Activated CD4-positive, alpha-beta memory T cell treated with anti-CD3 and anti-CD28 coated beads for 36 hours (primary cell): ENCODE results near the gene RIMKLA. TPM values are rescaled to one million over a fixed set of nuclear protein-coding genes. Genes with fewer than 3 reads are reported as not detected.

Experiments used
- CTCF ChIA-PET: fragments of 350-600 bp; sonication (Branson Sonifier 250); formaldehyde crosslinking; loops from one replicate; lab custom pipeline; 2021; ENCODE audit warnings: antibody characterized with exemption, inconsistent platforms; lab: Charles Lee
- POLR2A ChIA-PET: fragments of 350-600 bp; sonication (Branson Sonifier 250); formaldehyde crosslinking; loops from one replicate; lab custom pipeline; 2021; ENCODE audit warnings: antibody characterized with exemption; lab: Charles Lee
- DNase-seq: peaks from one replicate; pipeline ENCODE4 v3.0.0-alpha.2; 2020
- H3K27ac Mint-ChIP-seq: one replicate; pipeline ENCODE4 v1.8.0; 2021; ENCODE audit warnings: mixed read lengths
- H3K27me3 Mint-ChIP-seq: one replicate; pipeline ENCODE4 v1.8.0; 2021; ENCODE audit warnings: mixed read lengths
- H3K36me3 Mint-ChIP-seq: one replicate; pipeline ENCODE4 v1.8.0; 2021; ENCODE audit warnings: mixed read lengths
- H3K4me1 Mint-ChIP-seq: one replicate; pipeline ENCODE4 v1.8.0; 2021; ENCODE audit warnings: low read depth, mixed read lengths
- H3K4me3 Mint-ChIP-seq: one replicate; pipeline ENCODE4 v1.8.0; 2021; ENCODE audit warnings: mild to moderate bottlenecking, mixed read lengths
- H3K9me3 Mint-ChIP-seq: one replicate; pipeline ENCODE4 v1.8.0; 2021; ENCODE audit warnings: mixed read lengths
- intact Hi-C: fragments of 100-400 bp; cut with micrococcal nuclease; formaldehyde crosslinking; loops from one replicate; pipeline ENCODE4 v1.15.1; 2023
- total RNA-seq, 2 experiments: library from RNA; stranded (reverse); gene quantifications; one replicate each; pipeline ENCODE4 v1.2.3, GENCODE V29; 2021

Gene RIMKLA
- total RNA-seq, 2 experiments from 2014 or later = 3.0 to 3.2 TPM

- CTCF ChIA-PET = no interaction called here
- no peak for DNase-seq
- H3K27me3 Mint-ChIP-seq = peaks cover 5% of the 10 kb centered on the region
- intact Hi-C loops = no loop called here
- no peaks in the 10 kb centered on the region for H3K4me1 Mint-ChIP-seq
- H3K9me3 Mint-ChIP-seq = no peaks in the 10 kb centered on the region
- no peak overlapping the region for H3K4me3 Mint-ChIP-seq
- POLR2A ChIA-PET = no interaction called here
- H3K27ac Mint-ChIP-seq = no peak overlapping the region
- no peaks in the 10 kb centered on the region for H3K36me3 Mint-ChIP-seq
These were observed 38.7 kb downstream of the RIMKLA start for GRCh38 chr1:42419126-42419821.

GRCh38 chr1:42420121-42420520 lies 39.5 kb downstream of the RIMKLA start:
- Mint-ChIP-seq H3K27me3 (peaks cover 3% of the 10 kb centered on the region), H3K36me3 (no peaks in the 10 kb centered on the region), H3K4me3 (no peak overlapping the region), H3K4me1 (no peaks in the 10 kb centered on the region), H3K9me3 (no peaks in the 10 kb centered on the region), H3K27ac (no peak overlapping the region)
- POLR2A ChIA-PET = interaction anchor here (1.5 kb wide), 1 partner anchor 262 kb away, joined by 4 read pairs; the partner anchor contains the start of gene YBX1
- CTCF ChIA-PET = no interaction called here
- intact Hi-C loops = no loop called here
- no peak for DNase-seq

GRCh38 chr1:42420911-42421585 lies 40.5 kb downstream of the RIMKLA start:
- no peak overlapping the region for H3K4me3 Mint-ChIP-seq

GRCh38 chr1:42422737-42423136 lies 42.1 kb downstream of the RIMKLA start:
- Mint-ChIP-seq H3K27ac (no peak overlapping the region), H3K4me3 (no peak overlapping the region), H3K4me1 (no peaks in the 10 kb centered on the region), H3K36me3 (no peaks in the 10 kb centered on the region), H3K9me3 (no peaks in the 10 kb centered on the region), H3K27me3 (peaks cover 3% of the 10 kb centered on the region)
- POLR2A ChIA-PET = no interaction called here
- no peak for DNase-seq
- intact Hi-C loops = no loop called here
- CTCF ChIA-PET = interaction anchor here (1.2 kb wide), 1 partner anchor 78 kb away, joined by 3 read pairs; no protein-coding TSS in a partner anchor

More at GRCh38 chr1:42420911-42421585, 40.5 kb downstream of the RIMKLA start:
- DNase-seq = no peak
- ChIA-PET POLR2A (interaction anchor here (1.5 kb wide), 1 partner anchor 261 kb away, joined by 4 read pairs; the partner anchor contains the start of gene YBX1), CTCF (no interaction called here)
- H3K27me3 Mint-ChIP-seq = peaks cover 3% of the 10 kb centered on the region
- intact Hi-C loops = no loop called here
- H3K9me3 Mint-ChIP-seq = no peaks in the 10 kb centered on the region
- no peak overlapping the region for H3K27ac Mint-ChIP-seq
- H3K36me3 Mint-ChIP-seq = no peaks in the 10 kb centered on the region
- H3K4me1 Mint-ChIP-seq = no peaks in the 10 kb centered on the region

GRCh38 chr1:42423681-42424080 lies 43.1 kb downstream of the RIMKLA start:
- H3K4me1 Mint-ChIP-seq = no peaks in the 10 kb centered on the region
- POLR2A ChIA-PET = no interaction called here
- no peak overlapping the region for H3K4me3 Mint-ChIP-seq
- H3K27me3 Mint-ChIP-seq = peaks cover 3% of the 10 kb centered on the region
- no peak for DNase-seq
- intact Hi-C loops = no loop called here
- H3K36me3 Mint-ChIP-seq = no peaks in the 10 kb centered on the region
- H3K27ac Mint-ChIP-seq = no peak overlapping the region
- H3K9me3 Mint-ChIP-seq = no peaks in the 10 kb centered on the region
- CTCF ChIA-PET = no interaction called here

- peaks cover 3% of the 10 kb centered on the region for H3K27me3 Mint-ChIP-seq
- intact Hi-C loops = no loop called here
- no peak for DNase-seq
- no peaks in the 10 kb centered on the region for H3K9me3 Mint-ChIP-seq
- ChIA-PET POLR2A (no interaction called here), CTCF (no interaction called here)
- H3K4me1 Mint-ChIP-seq = no peaks in the 10 kb centered on the region
- H3K4me3 Mint-ChIP-seq = no peak overlapping the region
- no peak overlapping the region for H3K27ac Mint-ChIP-seq
- no peaks in the 10 kb centered on the region for H3K36me3 Mint-ChIP-seq
These were observed 43.6 kb downstream of the RIMKLA start for GRCh38 chr1:42424201-42424600.

GRCh38 chr1:42427240-42427639 lies 46.6 kb downstream of the RIMKLA start:
- Mint-ChIP-seq H3K4me3 (no peak overlapping the region), H3K27ac (no peak overlapping the region), H3K9me3 (no peaks in the 10 kb centered on the region), H3K27me3 (peaks cover 3% of the 10 kb centered on the region), H3K4me1 (no peaks in the 10 kb centered on the region), H3K36me3 (no peaks in the 10 kb centered on the region)
- CTCF ChIA-PET = no interaction called here
- POLR2A ChIA-PET = interaction anchor here (0.6 kb wide), 2 partner anchors 76 to 614 kb away, joined by 3 read pairs; no protein-coding TSS in a partner anchor
- DNase-seq = no peak
- intact Hi-C loops = no loop called here

GRCh38 chr1:42429603-42430002 lies 49.0 kb downstream of the RIMKLA start:
- no peak for DNase-seq
- intact Hi-C loops = no loop called here
- Mint-ChIP-seq H3K27me3 (peaks cover 1% of the 10 kb centered on the region), H3K4me1 (no peaks in the 10 kb centered on the region), H3K27ac (no peak overlapping the region), H3K9me3 (no peaks in the 10 kb centered on the region), H3K36me3 (no peaks in the 10 kb centered on the region), H3K4me3 (no peak overlapping the region)
- ChIA-PET CTCF (no interaction called here), POLR2A (no interaction called here)

- H3K9me3 Mint-ChIP-seq = no peaks in the 10 kb centered on the region
- CTCF ChIA-PET = no interaction called here
- H3K4me1 Mint-ChIP-seq = no peaks in the 10 kb centered on the region
- H3K4me3 Mint-ChIP-seq = no peak overlapping the region
- H3K27ac Mint-ChIP-seq = no peak overlapping the region
- no peak for DNase-seq
- POLR2A ChIA-PET = no interaction called here
- H3K27me3 Mint-ChIP-seq = peaks cover under 1% of the 10 kb centered on the region
- intact Hi-C loops = no loop called here
- no peaks in the 10 kb centered on the region for H3K36me3 Mint-ChIP-seq
These were observed 49.9 kb downstream of the RIMKLA start for GRCh38 chr1:42430286-42431135.

GRCh38 chr1:42431514-42431913 lies 50.9 kb downstream of the RIMKLA start:
- ChIA-PET CTCF (no interaction called here), POLR2A (no interaction called here)
- Mint-ChIP-seq H3K4me3 (no peak overlapping the region), H3K9me3 (no peaks in the 10 kb centered on the region), H3K36me3 (no peaks in the 10 kb centered on the region), H3K27me3 (no peaks in the 10 kb centered on the region), H3K27ac (no peak overlapping the region), H3K4me1 (no peaks in the 10 kb centered on the region)
- DNase-seq = no peak
- intact Hi-C loops = no loop called here

GRCh38 chr1:42432714-42433113 lies 52.1 kb downstream of the RIMKLA start:
- no peaks in the 10 kb centered on the region for H3K4me1 Mint-ChIP-seq
- H3K4me3 Mint-ChIP-seq = no peak overlapping the region
- ChIA-PET CTCF (no interaction called here), POLR2A (no interaction called here)
- H3K9me3 Mint-ChIP-seq = no peaks in the 10 kb centered on the region
- intact Hi-C loops = no loop called here
- no peaks in the 10 kb centered on the region for H3K36me3 Mint-ChIP-seq
- no peak for DNase-seq
- H3K27ac Mint-ChIP-seq = no peak overlapping the region
- H3K27me3 Mint-ChIP-seq = no peaks in the 10 kb centered on the region

- ChIA-PET POLR2A (no interaction called here), CTCF (no interaction called here)
- intact Hi-C loops = no loop called here
- H3K27ac Mint-ChIP-seq = no peak overlapping the region
- H3K9me3 Mint-ChIP-seq = no peaks in the 10 kb centered on the region
- no peak overlapping the region for H3K4me3 Mint-ChIP-seq
- DNase-seq = no peak
- H3K27me3 Mint-ChIP-seq = no peaks in the 10 kb centered on the region
- no peaks in the 10 kb centered on the region for H3K36me3 Mint-ChIP-seq
- no peaks in the 10 kb centered on the region for H3K4me1 Mint-ChIP-seq
These were observed 52.8 kb downstream of the RIMKLA start for GRCh38 chr1:42433369-42433768.
